ENCODE results near the gene WBP1. TPM values are rescaled to one million over a fixed set of nuclear protein-coding genes. Genes with fewer than 3 reads are reported as not detected.

WBP1 gene
- total and polyA plus RNA-seq, 10 of the 15 experiments (the other 5 are each of a cell fraction or from before 2014, with no cell fraction given) = 4.2 to 76.8 (median 43.8) TPM

DNA sequence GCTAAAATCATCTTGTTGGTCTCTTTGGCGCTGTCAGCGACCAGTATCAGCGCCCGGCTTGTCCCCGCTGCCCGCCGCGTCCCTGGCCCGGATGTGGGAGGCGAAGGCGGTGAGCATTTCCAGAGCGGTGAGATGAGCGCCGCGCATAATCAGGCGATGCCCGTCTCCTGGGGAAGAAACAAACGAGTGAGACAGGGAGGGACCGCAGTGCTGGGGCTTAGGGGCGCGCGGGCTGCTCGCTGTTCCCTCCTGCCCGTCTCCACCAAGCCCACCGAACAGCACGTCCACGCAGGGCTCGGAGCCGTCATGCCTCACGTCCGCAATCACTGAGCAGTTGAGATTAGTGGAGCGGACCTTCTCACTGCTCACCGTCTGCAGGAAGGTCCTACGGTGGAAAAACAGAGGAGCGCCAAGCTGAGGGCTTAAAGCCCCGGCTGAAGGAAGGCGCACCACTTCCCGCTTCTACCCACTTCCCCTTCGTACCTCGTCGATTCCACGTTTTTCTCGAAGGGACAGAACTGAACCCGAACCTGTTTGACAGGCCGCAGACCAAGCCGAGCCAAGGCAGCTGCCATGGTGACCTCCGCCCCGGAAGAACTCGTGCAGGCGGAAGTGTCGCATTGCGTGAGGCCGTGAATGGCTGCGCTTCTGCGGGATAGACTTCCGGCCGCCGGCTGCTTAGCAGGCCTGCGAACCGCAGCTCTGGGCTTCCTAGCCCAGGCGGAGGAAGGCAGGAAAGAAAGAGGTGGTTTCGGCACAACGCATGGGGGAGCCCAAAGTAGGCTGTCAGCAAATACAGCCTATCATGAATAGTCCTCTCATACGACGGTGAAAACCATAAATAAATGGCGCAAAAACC, 14.1 kb downstream of the WBP1 start, which contains the start of gene MRPL53 (continued):
- no peak; the same call in none of the 2 replicates for TF ChIP-seq BACH1 (IDR thresholded peaks at IDR 0.05; ENCODE audit: borderline replicate concordance)
- no peak for TF ChIP-seq ZNF384 (IDR thresholded peaks at IDR 0.05; ENCODE audit: borderline replicate concordance, low read depth, low read length)
- peak; percentile 51 to 78; a peak in 1 of 3 replicates for TF ChIP-seq EGR1 (IDR thresholded peaks at IDR 0.05; ENCODE audit: borderline replicate concordance in 1 of 2, low read depth in 2 of 2, low read length in 2 of 2)
- no peak for TF ChIP-seq NFYA (IDR thresholded peaks at IDR 0.05; ENCODE audit: borderline replicate concordance, low read depth, low read length)
- TF ChIP-seq JUND (IDR thresholded peaks at IDR 0.05; ENCODE audit: low read depth, low read length) = no peak
- TF ChIP-seq, protein P1, sequence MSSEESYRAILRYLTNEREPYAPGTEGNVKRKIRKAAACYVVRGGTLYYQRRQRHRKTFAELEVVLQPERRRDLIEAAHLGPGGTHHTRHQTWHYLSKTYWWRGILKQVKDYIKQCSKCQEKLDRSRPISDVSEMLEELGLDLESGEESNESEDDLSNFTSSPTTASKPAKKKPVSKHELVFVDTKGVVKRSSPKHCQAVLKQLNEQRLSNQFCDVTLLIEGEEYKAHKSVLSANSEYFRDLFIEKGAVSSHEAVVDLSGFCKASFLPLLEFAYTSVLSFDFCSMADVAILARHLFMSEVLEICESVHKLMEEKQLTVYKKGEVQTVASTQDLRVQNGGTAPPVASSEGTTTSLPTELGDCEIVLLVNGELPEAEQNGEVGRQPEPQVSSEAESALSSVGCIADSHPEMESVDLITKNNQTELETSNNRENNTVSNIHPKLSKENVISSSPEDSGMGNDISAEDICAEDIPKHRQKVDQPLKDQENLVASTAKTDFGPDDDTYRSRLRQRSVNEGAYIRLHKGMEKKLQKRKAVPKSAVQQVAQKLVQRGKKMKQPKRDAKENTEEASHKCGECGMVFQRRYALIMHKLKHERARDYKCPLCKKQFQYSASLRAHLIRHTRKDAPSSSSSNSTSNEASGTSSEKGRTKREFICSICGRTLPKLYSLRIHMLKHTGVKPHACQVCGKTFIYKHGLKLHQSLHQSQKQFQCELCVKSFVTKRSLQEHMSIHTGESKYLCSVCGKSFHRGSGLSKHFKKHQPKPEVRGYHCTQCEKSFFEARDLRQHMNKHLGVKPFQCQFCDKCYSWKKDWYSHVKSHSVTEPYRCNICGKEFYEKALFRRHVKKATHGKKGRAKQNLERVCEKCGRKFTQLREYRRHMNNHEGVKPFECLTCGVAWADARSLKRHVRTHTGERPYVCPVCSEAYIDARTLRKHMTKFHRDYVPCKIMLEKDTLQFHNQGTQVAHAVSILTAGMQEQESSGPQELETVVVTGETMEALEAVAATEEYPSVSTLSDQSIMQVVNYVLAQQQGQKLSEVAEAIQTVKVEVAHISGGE (CRISPR knock-in tag; IDR thresholded peaks at IDR 0.05) = peak; percentile 33; the same call in 1 of the 2 replicates
- no peak for TF ChIP-seq ZBTB33 (IDR thresholded peaks at IDR 0.05)
- no peak; the same call in 1 of the 2 replicates for TF ChIP-seq SIN3A (IDR thresholded peaks at IDR 0.05; ENCODE audit: low read depth, low read length)
- peak; percentile 39 for TF ChIP-seq SPI1 (IDR thresholded peaks at IDR 0.05; ENCODE audit: borderline replicate concordance, insufficient read depth, low read depth, low read length)
- no peak for TF ChIP-seq ZNF217 (IDR thresholded peaks at IDR 0.05)
- TF ChIP-seq ZNF24 (IDR thresholded peaks at IDR 0.05) = no peak
- peak; percentile 84 for TF ChIP-seq SREBF1 (IDR thresholded peaks at IDR 0.05; ENCODE audit: low read length)
- TF ChIP-seq YBX1 (IDR thresholded peaks at IDR 0.05) = no peak
- peak; percentile 100 for TF ChIP-seq NR2C1 (IDR thresholded peaks at IDR 0.05)
- peak; percentile 73 for TF ChIP-seq NR2F1 (conservative IDR thresholded peaks at IDR 0.05)
- TF ChIP-seq RELB (IDR thresholded peaks at IDR 0.05; ENCODE audit: low read depth) = peak; percentile 98
- no peak for TF ChIP-seq FOS (IDR thresholded peaks at IDR 0.05; ENCODE audit: borderline replicate concordance, extremely low read depth, insufficient read length)
- peak; percentile 35; the same call in 1 of the 2 replicates for TF ChIP-seq FOXM1 (IDR thresholded peaks at IDR 0.05; ENCODE audit: low read depth, low read length)
